K562 (cell line): ENCODE measurements around the gene USP19. TPM values are rescaled to one million over a fixed set of nuclear protein-coding genes. Genes with fewer than 3 reads are reported as not detected.

Source experiments
- CREB1 ChIP-seq, 2 experiments: sonication (generic) in 1 of 2; formaldehyde crosslinking in 1 of 2; IDR thresholded peaks; 2 replicates each; pipeline versions ENCODE4 v1.6.1 to v1.8.0; 2012 to 2022; ENCODE audit warnings: inconsistent platforms in 1 of 2, mild to moderate bottlenecking in 1 of 2, missing genetic modification reagents in 1 of 2, moderate library complexity in 1 of 2
- EHMT2 ChIP-seq: fragments of 450-650 bp; IDR thresholded peaks from 2 replicates; pipeline ENCODE4 v1.6.1; 2018; ENCODE audit warnings: antibody characterized with exemption
- HDAC3 ChIP-seq: fragments of 450-650 bp; IDR thresholded peaks from 2 replicates; pipeline ENCODE4 v1.6.1; 2018; ENCODE audit warnings: borderline replicate concordance, mild to moderate bottlenecking, moderate library complexity; ENCODE audit not compliant: partially characterized antibody
- HSF4 ChIP-seq: fragments of 250-450 bp; sonication (Bioruptor Pico); IDR thresholded peaks from 2 replicates; pipeline ENCODE4 v2.1.2; 2022; ENCODE audit warnings: mild to moderate bottlenecking, moderate library complexity, borderline replicate concordance
- JUND ChIP-seq, 2 experiments: IDR thresholded peaks; 2 replicates in 1 of 2; 3 replicates in 1 of 2; pipeline ENCODE4 v1.6.1; 2011; ENCODE audit warnings: borderline replicate concordance in 2 of 2, low read depth in 2 of 2, low read length in 2 of 2, improper control_type of control experiment in 1 of 2, missing biosample characterization in 1 of 2, missing genetic modification characterization in 1 of 2, missing genetic modification reagents in 1 of 2
- KAT7 ChIP-seq: sonication (generic); formaldehyde crosslinking; IDR thresholded peaks from 2 replicates; pipeline ENCODE4 v1.8.0; 2022; ENCODE audit warnings: missing genetic modification reagents, mild to moderate bottlenecking, borderline replicate concordance
- NFIC ChIP-seq: fragments of 450-650 bp; IDR thresholded peaks from 2 replicates; pipeline ENCODE4 v1.6.1; 2017; ENCODE audit warnings: mild to moderate bottlenecking, inconsistent platforms
- PCBP2 ChIP-seq: fragments of 200-400 bp; formaldehyde crosslinking; IDR thresholded peaks from 2 replicates; pipeline ENCODE4 v1.6.1; 2018; ENCODE audit warnings: low read length, low read depth, mild to moderate bottlenecking, moderate library complexity; ENCODE audit not compliant: poor library complexity, severe bottlenecking
- PHTF2 ChIP-seq: fragments of 250-450 bp; sonication (Bioruptor Pico); IDR thresholded peaks from 2 replicates; pipeline ENCODE4 v1.5.0; 2021; ENCODE audit warnings: mild to moderate bottlenecking
- RB1 ChIP-seq: fragments of 450-650 bp; IDR thresholded peaks from 2 replicates; pipeline ENCODE4 v1.6.1; 2017; ENCODE audit warnings: low read depth, mild to moderate bottlenecking
- TBP ChIP-seq: optimal IDR thresholded peaks from 2 replicates; pipeline ENCODE3; 2011; ENCODE audit warnings: low read depth, low read length, improper control_type of control experiment
- TEAD4 ChIP-seq, 2 experiments: sonication (generic) in 1 of 2; formaldehyde crosslinking in 1 of 2; IDR thresholded peaks; 2 replicates each; pipeline versions ENCODE4 v1.6.1 to v1.8.0; 2012 to 2022; ENCODE audit warnings: borderline replicate concordance in 1 of 2, inconsistent platforms in 1 of 2, low read length in 1 of 2, mild to moderate bottlenecking in 1 of 2, missing genetic modification reagents in 1 of 2
- polyA plus RNA-seq, 8 experiments: library from polyadenylated mRNA; depleted of rRNA in 4 of 8; stranded (reverse) in 5 of 8; unstranded in 3 of 8; fragments of >200 nt; fragmentation: Nextera tagmentation in 2 of 8; fragmentation: Illumina TruSeq in 1 of 8; extraction: Ambion mirVana in 2 of 8; extraction: Trizol in 1 of 8; gene quantifications; 2 replicates each; pipeline versions ENCODE4 v1.2.1 to v1.2.3, GENCODE V29; 2011 to 2014; ENCODE audit warnings: inconsistent platforms in 1 of 8, missing spikeins in 1 of 8
- total RNA-seq, 7 experiments: library from RNA; depleted of rRNA in 6 of 7; stranded (reverse); fragments of >200 nt in 6 of 7; fragmentation: Illumina TruSeq in 2 of 7; extraction: Trizol in 2 of 7; gene quantifications; 2 replicates each; pipeline versions ENCODE4 v1.2.1 to v1.2.3, GENCODE V29; 2011 to 2021; ENCODE audit warnings: low replicate concordance in 1 of 7
- TF ChIP-seq, protein P1 (sequence below): fragments of 450-650 bp; IDR thresholded peaks from one replicate; pipeline ENCODE4 v1.6.1; 2018; ENCODE audit warnings: mild to moderate bottlenecking, moderate library complexity; ENCODE audit not compliant: partially characterized antibody
- TF ChIP-seq, protein P2 (sequence below): fragments of 450-650 bp; IDR thresholded peaks from 2 replicates; pipeline ENCODE4 v1.6.1; 2016; ENCODE audit warnings: borderline replicate concordance
- TF ChIP-seq, protein P3 (sequence below): conservative IDR thresholded peaks from 2 replicates; pipeline ENCODE4 v1.6.1; 2011; ENCODE audit warnings: low read depth, mild to moderate bottlenecking, low read length; ENCODE audit not compliant: control insufficient read depth
- TF ChIP-seq, protein P4 (sequence below): fragments of 200-800 bp; sonication (Bioruptor generic); IDR thresholded peaks from 2 replicates; pipeline ENCODE4 v1.6.1; 2017; ENCODE audit warnings: missing genetic modification characterization, missing compliant biosample characterization
- TF ChIP-seq, protein P5 (sequence below): fragments of 450-650 bp; formaldehyde crosslinking; IDR thresholded peaks from 2 replicates; pipeline ENCODE4 v1.4.0; 2020; ENCODE audit warnings: mild to moderate bottlenecking

USP19 gene
- total and polyA plus RNA-seq, 9 of the 15 experiments (the other 6 are each of a cell fraction or from before 2014, with no cell fraction given), result 0.24 to 65.9 (median 36.9) TPM

DNA sequence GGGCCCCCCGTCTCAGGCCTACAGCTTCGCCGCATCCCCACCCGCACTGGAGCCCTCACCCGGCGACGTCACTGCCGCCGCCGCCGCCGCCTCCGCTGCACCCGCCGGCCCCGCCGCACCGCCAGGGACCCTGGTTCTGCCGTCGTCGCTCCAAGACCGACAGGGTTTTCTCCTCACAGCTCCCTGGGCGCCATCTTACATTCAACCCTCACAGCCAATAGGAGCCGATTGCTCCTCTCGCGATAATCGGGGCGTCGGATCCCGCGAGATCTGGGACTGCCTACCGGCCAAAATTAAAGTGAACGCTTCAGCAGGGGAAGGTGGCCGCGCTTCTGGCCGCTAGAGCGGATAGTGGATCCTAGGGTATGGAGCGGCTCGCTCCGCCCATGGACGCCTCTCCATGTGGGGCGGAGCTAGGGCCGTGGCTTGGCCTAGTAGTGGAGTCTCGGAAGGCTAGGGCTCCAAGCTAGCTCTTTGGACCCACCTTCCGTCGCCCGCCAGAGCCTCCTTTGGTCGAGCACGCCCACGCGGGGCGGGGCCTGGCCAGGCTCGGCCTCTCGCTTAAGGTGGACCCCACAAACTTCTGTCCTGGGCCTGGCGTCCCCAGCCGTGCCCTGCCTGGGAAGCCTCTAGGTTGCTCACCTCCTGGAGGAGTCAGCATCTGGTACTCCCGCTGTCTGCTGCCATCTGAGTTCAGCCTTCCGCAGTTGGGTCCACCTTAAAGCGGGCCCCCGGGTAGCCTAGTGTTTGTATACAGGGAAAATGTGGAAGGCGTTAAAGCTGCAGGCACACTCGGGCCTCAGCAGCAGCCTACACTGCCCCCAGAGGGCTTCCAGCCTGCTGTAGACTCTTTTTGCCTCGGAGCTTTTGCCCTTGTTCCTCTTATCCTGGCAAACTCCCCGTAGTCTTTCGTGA is 26.5 kb downstream of the USP19 start, which contains the start of gene QRICH1 (continued):
- TF ChIP-seq HDAC3, result peak; percentile 80
- no peak for TF ChIP-seq EHMT2
- no peak for TF ChIP-seq HSF4 (CRISPR knock-in tag)
- TF ChIP-seq, protein P1, sequence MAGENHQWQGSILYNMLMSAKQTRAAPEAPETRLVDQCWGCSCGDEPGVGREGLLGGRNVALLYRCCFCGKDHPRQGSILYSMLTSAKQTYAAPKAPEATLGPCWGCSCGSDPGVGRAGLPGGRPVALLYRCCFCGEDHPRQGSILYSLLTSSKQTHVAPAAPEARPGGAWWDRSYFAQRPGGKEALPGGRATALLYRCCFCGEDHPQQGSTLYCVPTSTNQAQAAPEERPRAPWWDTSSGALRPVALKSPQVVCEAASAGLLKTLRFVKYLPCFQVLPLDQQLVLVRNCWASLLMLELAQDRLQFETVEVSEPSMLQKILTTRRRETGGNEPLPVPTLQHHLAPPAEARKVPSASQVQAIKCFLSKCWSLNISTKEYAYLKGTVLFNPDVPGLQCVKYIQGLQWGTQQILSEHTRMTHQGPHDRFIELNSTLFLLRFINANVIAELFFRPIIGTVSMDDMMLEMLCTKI, result no peak
- TF ChIP-seq PCBP2, result no peak
- no peak for TF ChIP-seq PHTF2
- TF ChIP-seq, protein P2, sequence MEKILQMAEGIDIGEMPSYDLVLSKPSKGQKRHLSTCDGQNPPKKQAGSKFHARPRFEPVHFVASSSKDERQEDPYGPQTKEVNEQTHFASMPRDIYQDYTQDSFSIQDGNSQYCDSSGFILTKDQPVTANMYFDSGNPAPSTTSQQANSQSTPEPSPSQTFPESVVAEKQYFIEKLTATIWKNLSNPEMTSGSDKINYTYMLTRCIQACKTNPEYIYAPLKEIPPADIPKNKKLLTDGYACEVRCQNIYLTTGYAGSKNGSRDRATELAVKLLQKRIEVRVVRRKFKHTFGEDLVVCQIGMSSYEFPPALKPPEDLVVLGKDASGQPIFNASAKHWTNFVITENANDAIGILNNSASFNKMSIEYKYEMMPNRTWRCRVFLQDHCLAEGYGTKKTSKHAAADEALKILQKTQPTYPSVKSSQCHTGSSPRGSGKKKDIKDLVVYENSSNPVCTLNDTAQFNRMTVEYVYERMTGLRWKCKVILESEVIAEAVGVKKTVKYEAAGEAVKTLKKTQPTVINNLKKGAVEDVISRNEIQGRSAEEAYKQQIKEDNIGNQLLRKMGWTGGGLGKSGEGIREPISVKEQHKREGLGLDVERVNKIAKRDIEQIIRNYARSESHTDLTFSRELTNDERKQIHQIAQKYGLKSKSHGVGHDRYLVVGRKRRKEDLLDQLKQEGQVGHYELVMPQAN, result peak; percentile 25; the same call in 1 of the 2 replicates
- TF ChIP-seq JUND (IDR thresholded peaks at IDR 0.05; ENCODE audit: borderline replicate concordance, low read depth, low read length), result peak; percentile 21; the same call in 1 of the 2 replicates
- TF ChIP-seq JUND (tag; IDR thresholded peaks at IDR 0.05; ENCODE audit: borderline replicate concordance, low read depth, low read length), result no peak
- peak; percentile 62; the same call in 1 of the 2 replicates for TF ChIP-seq RB1
- TF ChIP-seq NFIC, result 0 out of 2 replicates have a peak, but pooled peaks have one; percentile 37
- TF ChIP-seq TEAD4 (IDR thresholded peaks at IDR 0.05; ENCODE audit: low read length), result peak; percentile 20; the same call in 1 of the 2 replicates
- no peak for TF ChIP-seq TEAD4 (CRISPR knock-in tag; IDR thresholded peaks at IDR 0.05; ENCODE audit: borderline replicate concordance)
- TF ChIP-seq TBP, result peak; percentile 95
- TF ChIP-seq, protein P3, sequence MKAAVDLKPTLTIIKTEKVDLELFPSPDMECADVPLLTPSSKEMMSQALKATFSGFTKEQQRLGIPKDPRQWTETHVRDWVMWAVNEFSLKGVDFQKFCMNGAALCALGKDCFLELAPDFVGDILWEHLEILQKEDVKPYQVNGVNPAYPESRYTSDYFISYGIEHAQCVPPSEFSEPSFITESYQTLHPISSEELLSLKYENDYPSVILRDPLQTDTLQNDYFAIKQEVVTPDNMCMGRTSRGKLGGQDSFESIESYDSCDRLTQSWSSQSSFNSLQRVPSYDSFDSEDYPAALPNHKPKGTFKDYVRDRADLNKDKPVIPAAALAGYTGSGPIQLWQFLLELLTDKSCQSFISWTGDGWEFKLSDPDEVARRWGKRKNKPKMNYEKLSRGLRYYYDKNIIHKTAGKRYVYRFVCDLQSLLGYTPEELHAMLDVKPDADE, result 0 out of 2 replicates have a peak, but pooled peaks have one; percentile 14
- no peak; the same call in 1 of the 2 replicates for TF ChIP-seq CREB1 (IDR thresholded peaks at IDR 0.05)
- TF ChIP-seq CREB1 (CRISPR knock-in tag; IDR thresholded peaks at IDR 0.05), result peak; percentile 32; the same call in 1 of the 2 replicates
- TF ChIP-seq KAT7 (CRISPR knock-in tag), result peak; percentile 59; the same call in 1 of the 2 replicates
- TF ChIP-seq, protein P4, sequence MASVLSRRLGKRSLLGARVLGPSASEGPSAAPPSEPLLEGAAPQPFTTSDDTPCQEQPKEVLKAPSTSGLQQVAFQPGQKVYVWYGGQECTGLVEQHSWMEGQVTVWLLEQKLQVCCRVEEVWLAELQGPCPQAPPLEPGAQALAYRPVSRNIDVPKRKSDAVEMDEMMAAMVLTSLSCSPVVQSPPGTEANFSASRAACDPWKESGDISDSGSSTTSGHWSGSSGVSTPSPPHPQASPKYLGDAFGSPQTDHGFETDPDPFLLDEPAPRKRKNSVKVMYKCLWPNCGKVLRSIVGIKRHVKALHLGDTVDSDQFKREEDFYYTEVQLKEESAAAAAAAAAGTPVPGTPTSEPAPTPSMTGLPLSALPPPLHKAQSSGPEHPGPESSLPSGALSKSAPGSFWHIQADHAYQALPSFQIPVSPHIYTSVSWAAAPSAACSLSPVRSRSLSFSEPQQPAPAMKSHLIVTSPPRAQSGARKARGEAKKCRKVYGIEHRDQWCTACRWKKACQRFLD (CRISPR knock-in tag), result peak; percentile 66
- TF ChIP-seq, protein P5, sequence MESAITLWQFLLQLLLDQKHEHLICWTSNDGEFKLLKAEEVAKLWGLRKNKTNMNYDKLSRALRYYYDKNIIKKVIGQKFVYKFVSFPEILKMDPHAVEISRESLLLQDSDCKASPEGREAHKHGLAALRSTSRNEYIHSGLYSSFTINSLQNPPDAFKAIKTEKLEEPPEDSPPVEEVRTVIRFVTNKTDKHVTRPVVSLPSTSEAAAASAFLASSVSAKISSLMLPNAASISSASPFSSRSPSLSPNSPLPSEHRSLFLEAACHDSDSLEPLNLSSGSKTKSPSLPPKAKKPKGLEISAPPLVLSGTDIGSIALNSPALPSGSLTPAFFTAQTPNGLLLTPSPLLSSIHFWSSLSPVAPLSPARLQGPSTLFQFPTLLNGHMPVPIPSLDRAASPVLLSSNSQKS, result no peak
